Kidney epithelial cell (primary cell): ENCODE data around the gene DYDC1. TPM values are rescaled to one million over a fixed set of nuclear protein-coding genes. Genes with fewer than 3 reads are reported as not detected.
A peak's percentile ranks its signal among the peaks of the same experiment; 100 is the strongest.

Experiments used
- DNase-seq: peaks from one replicate; pipeline ENCODE4 v3.0.0-alpha.2; 2010; ENCODE audit warnings: low read depth
- H3K27me3 ChIP-seq: 2 replicates; pipeline ENCODE4 v1.6.0; 2011; ENCODE audit warnings: low read length; ENCODE audit not compliant: control insufficient read depth, insufficient read depth
- H3K36me3 ChIP-seq: 2 replicates; pipeline ENCODE4 v1.5.1; 2011; ENCODE audit warnings: low read length; ENCODE audit not compliant: control insufficient read depth, insufficient read depth
- H3K4me3 ChIP-seq: 2 replicates; pipeline ENCODE4 v1.5.1; 2011; ENCODE audit warnings: low read depth, mild to moderate bottlenecking, control low read depth, low read length
- CTCF ChIP-seq: IDR thresholded peaks from 2 replicates; pipeline ENCODE4 v1.5.1; 2011; ENCODE audit warnings: mild to moderate bottlenecking, moderate library complexity, low read length, control low read depth, inconsistent platforms; ENCODE audit not compliant: insufficient read depth, poor library complexity, severe bottlenecking
- total RNA-seq: library from RNA; depleted of rRNA; stranded (reverse); fragments of >200 nt; gene quantifications from 2 replicates; pipeline ENCODE4 v1.2.3, GENCODE V29; 2015

Gene DYDC1
- total RNA-seq, 1 donor from 2014 or later, result not detected

- no peak for DNase-seq
- peak overlapping the region; percentile 42 for H3K4me3 ChIP-seq
- TF ChIP-seq CTCF, result no peak
- peaks cover 13% of the 10 kb centered on the region for H3K27me3 ChIP-seq
- no peaks in the 10 kb centered on the region for H3K36me3 ChIP-seq
These were observed 665 bp upstream of the DYDC1 start for GRCh38 chr10:80356989-80357850.

- peaks cover 3% of the 10 kb centered on the region for H3K27me3 ChIP-seq
- TF ChIP-seq CTCF, result no peak
- no peaks in the 10 kb centered on the region for H3K36me3 ChIP-seq
- H3K4me3 ChIP-seq, result no peak overlapping the region
- DNase-seq, result no peak
These were observed 5.3 kb downstream of the DYDC1 start for GRCh38 chr10:80351220-80351619.

- no peak for DNase-seq
- H3K36me3 ChIP-seq, result no peaks in the 10 kb centered on the region
- TF ChIP-seq CTCF, result no peak
- H3K27me3 ChIP-seq, result no peaks in the 10 kb centered on the region
- H3K4me3 ChIP-seq, result no peak overlapping the region
These were observed 6.3 kb downstream of the DYDC1 start for GRCh38 chr10:80350251-80350650.

- Histone ChIP-seq H3K36me3 (no peaks in the 10 kb centered on the region), H3K4me3 (no peak overlapping the region), H3K27me3 (no peaks in the 10 kb centered on the region)
- no peak for DNase-seq
- no peak for TF ChIP-seq CTCF
These were observed 11.6 kb downstream of the DYDC1 start for GRCh38 chr10:80344912-80345311.

GRCh38 chr10:80344276-80344675 is 12.3 kb downstream of the DYDC1 start:
- no peaks in the 10 kb centered on the region for H3K36me3 ChIP-seq

More at GRCh38 chr10:80344276-80344675, 12.3 kb downstream of the DYDC1 start:
- Histone ChIP-seq H3K4me3 (no peak overlapping the region), H3K27me3 (no peaks in the 10 kb centered on the region)
- no peak for DNase-seq
- TF ChIP-seq CTCF, result no peak
